Left colon (tissue), 2 donors: ENCODE measurements around the gene ATG2A. TPM values are rescaled to one million over a fixed set of nuclear protein-coding genes. Genes with fewer than 3 reads are reported as not detected.

Experiments used
- ATAC-seq: fragments of 200-7000 bp; cut with Tn5 transposase; one replicate; pipeline ENCODE4 v1.9.1; 2020; ENCODE audit warnings: mild to moderate bottlenecking, moderate library complexity
- DNase-seq, 2 donors: peaks; one replicate each; pipeline ENCODE4 v3.0.0-alpha.2; 2020
- intact Hi-C, 2 donors: fragments of 100-400 bp; cut with DNase I in 1 of 2; cut with micrococcal nuclease in 1 of 2; formaldehyde crosslinking; loops; one replicate each; pipeline versions ENCODE4 v1.11.2 to v1.14.0; 2022; cut with DNase I, micrococcal nuclease
- total RNA-seq, 2 donors: library from RNA; stranded (reverse); fragmentation: NEBNext Ultra II Directional; extraction: Animal tissue kit (Norgen Biotek cat#: 25700); gene quantifications; one replicate each; pipeline ENCODE4 v1.2.1, GENCODE V29; 2021
- donor health status: DM: no; HTN: no; CAD: no.
- donor health status: DM: yes; HTN: yes; CAD: no.

ATG2A gene
- total RNA-seq, 2 donors from 2014 or later, result 25.3 to 43.4 TPM

- intact Hi-C loops, result loop anchor here in 1 of 2 donors (5.0 kb wide), 1 partner anchor 45 kb away; no protein-coding TSS in a partner anchor
- ATAC-seq (no peak), DNase-seq (no peak)
These were observed 24.6 kb downstream of the ATG2A start for GRCh38 chr11:64892411-64892831.

- ATAC-seq (no peak), DNase-seq (no peak)
- intact Hi-C loops, result loop anchor here in 1 of 2 donors (5.0 kb wide), 1 partner anchor 45 kb away; no protein-coding TSS in a partner anchor
These were observed 25.1 kb downstream of the ATG2A start for GRCh38 chr11:64891880-64892279.

- peak; percentile 87 to 92 for DNase-seq
- intact Hi-C loops, result loop anchor here in 1 of 2 donors (5.0 kb wide), 1 partner anchor 44 kb away; no protein-coding TSS in a partner anchor
- ATAC-seq, result peak; percentile 37
These were observed 25.7 kb downstream of the ATG2A start for GRCh38 chr11:64891215-64891848.

- intact Hi-C loops, result loop anchor here in 1 of 2 donors (5.0 kb wide), 1 partner anchor 43 kb away; no protein-coding TSS in a partner anchor
- DNase-seq (peak in 1 of 2 donors; percentile 32), ATAC-seq (no peak)
These were observed 26.5 kb downstream of the ATG2A start for GRCh38 chr11:64890522-64890939.

- intact Hi-C loops, result no loop called here
- ATAC-seq (peak; percentile 36), DNase-seq (peak; percentile 71 to 88)
These were observed 28.1 kb downstream of the ATG2A start for GRCh38 chr11:64888729-64889511.

DNA sequence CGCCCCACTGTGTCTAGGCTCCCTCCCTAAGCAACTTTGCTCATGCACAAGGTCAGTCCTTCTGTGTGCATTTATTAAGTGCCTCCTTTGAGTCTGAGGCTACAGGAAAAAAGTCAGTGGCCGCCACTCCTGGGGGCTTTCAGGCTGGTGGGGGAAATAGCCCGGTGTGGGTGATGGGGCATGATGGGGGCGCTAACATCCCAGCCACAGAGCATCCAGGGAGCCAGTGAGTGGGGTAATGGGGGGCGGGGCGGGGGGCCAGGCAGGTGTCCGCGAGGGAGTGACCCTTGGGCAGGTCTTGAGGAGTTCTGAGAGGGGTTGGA, 28.6 kb downstream of the ATG2A start:
- intact Hi-C loops, result no loop called here
- no peak for DNase-seq
- ATAC-seq, result no peak

DNA sequence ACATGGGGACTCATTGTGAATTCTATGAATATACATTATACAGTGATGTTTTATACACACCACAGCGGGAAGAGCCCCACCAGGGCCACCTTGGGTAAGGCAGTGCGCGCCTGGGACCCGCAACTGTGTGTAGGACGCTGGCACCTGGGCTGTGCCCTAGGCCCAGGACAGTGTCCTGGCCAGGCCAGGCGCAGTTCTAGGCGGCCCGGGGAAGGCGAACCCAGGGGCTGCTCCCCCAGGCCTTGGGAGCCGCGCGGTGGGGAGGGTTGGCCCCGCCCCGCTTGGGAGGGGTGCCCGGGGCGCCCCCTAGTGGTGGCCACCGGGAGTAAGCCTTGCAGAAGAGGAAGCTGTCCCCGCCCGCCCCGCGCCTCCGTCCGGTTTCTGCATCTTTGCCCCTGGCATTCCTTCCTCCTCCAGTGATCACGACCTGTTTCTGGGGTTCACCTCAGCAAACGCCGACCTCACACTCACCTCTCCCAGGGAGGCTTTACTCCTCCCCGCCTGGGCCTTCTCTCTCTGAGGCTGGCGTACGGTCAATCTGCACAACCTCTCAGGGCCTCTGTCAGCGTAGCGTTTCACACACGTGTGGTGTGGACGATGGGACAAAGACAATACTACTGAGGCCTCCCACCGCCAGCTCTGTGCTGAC, 29.1 kb downstream of the ATG2A start:
- DNase-seq (peak; percentile 84 to 91), ATAC-seq (peak; percentile 43)
- intact Hi-C loops, result loop anchor here in 1 of 2 donors (2.0 kb wide), 1 partner anchor 39 kb away; no protein-coding TSS in a partner anchor

GRCh38 chr11:64887234-64887756, 29.7 kb downstream of the ATG2A start:
- DNase-seq (no peak), ATAC-seq (no peak)
- intact Hi-C loops, result loop anchor here in 1 of 2 donors (2.0 kb wide), 1 partner anchor 38 kb away; no protein-coding TSS in a partner anchor

GRCh38 chr11:64885367-64886286, 31.4 kb downstream of the ATG2A start:
- intact Hi-C loops, result loop anchor here in 1 of 2 donors (2.0 kb wide), 1 partner anchor 37 kb away; no protein-coding TSS in a partner anchor
- DNase-seq (no peak), ATAC-seq (peak; percentile 7)

DNA sequence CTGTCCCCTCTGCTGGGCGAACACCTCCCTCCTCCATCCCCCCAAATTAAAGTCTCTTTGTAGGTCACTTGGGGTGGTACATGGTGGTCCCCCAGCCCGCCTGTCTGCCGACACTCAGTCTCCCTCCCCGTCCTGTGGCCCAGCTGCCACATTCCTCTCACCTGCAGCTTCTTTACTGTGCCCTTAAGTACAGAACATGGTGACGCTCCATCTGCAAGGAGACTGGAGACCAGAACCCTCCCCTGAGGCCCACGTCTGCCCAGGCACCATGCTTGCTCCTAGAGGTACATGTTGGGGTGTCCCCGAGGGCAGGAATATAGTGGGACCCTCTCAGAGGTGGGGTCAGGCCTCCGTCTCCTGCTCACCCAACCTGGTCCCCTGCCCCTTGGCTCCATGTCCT, 33.0 kb downstream of the ATG2A start:
- DNase-seq (no peak), ATAC-seq (no peak)
- intact Hi-C loops, result no loop called here

DNA sequence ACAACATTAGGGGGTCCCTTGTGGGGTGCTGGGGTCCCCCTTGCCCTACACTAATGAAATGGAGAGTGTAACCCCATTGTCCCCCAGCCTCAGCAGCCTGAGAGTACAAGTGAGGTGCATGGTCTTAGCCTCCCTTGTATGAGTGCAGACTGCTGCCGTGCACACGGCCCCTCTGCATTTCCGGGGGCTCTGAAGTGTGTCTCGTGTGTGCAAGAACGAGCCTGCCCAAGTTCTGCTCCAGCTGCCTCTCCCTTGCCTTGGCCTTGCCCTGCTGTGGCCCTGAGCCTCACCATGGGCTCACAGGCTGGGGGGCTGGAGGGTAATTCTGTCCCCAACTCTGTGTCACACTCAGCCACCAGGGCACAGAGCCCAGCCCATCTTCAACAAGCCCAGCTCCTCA, 33.4 kb downstream of the ATG2A start:
- ATAC-seq (no peak), DNase-seq (no peak)
- intact Hi-C loops, result no loop called here

GRCh38 chr11:64882243-64882642, 34.8 kb downstream of the ATG2A start:
- ATAC-seq (no peak), DNase-seq (no peak)
- intact Hi-C loops, result no loop called here

DNA sequence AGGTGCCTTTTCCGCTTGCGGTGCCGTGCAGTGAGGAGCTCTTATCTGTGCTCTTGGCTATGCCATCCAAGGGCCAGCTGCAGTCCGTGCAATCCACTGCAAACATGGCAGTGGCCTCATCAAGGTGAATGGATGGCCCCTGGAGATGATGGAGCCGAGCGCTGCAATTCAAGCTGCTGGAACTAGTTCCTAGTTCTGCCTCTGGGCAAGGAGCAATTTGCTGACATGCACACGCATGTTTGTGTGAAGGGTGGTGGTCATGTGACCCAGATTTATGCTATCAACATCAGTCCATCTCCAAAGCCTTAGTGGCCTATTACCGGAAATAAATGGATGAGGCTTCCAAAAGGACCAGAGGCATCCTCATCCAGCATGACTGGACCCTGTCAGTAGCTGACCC, 35.5 kb downstream of the ATG2A start:
- DNase-seq (no peak), ATAC-seq (no peak)
- intact Hi-C loops, result no loop called here

GRCh38 chr11:64880240-64881001, 36.6 kb downstream of the ATG2A start:
- no peak for DNase-seq
- intact Hi-C loops, result no loop called here

DNA sequence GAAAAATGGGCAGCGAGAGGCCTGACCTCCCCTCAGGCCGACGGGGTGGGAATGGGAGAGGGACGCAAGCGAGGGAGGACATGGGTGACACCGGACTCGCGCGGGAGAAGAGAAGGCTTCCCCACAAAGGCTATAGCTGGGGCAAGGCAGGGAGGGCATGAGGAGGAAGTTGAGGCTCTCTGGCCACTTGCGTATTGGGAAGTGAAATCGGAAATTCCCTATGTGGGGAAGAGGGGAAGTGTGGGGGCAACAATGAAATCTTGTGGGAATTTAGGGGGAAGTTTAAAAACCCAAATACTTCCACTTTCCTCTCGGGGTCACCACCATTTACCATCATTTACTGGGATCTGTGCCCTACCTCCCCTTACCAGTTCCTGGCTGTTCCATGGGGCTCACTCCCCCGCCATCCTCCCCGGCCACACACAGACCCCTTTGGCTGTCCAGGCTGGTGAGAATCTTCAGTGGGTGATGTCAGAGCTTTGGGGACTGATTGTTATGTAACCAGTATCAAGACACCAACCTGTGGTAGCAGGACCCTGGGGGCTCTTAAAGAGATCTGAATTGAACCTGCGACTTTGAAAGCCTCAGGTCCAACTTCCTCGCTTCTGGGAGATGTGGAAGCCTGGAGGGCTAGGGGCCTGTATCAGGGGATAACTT, 37.6 kb downstream of the ATG2A start:
- intact Hi-C loops, result no loop called here
- peak in 1 of 2 donors; percentile 57 for DNase-seq
- ATAC-seq, result peak; percentile 15

More at GRCh38 chr11:64880240-64881001, 36.6 kb downstream of the ATG2A start:
- no peak for ATAC-seq

DNA sequence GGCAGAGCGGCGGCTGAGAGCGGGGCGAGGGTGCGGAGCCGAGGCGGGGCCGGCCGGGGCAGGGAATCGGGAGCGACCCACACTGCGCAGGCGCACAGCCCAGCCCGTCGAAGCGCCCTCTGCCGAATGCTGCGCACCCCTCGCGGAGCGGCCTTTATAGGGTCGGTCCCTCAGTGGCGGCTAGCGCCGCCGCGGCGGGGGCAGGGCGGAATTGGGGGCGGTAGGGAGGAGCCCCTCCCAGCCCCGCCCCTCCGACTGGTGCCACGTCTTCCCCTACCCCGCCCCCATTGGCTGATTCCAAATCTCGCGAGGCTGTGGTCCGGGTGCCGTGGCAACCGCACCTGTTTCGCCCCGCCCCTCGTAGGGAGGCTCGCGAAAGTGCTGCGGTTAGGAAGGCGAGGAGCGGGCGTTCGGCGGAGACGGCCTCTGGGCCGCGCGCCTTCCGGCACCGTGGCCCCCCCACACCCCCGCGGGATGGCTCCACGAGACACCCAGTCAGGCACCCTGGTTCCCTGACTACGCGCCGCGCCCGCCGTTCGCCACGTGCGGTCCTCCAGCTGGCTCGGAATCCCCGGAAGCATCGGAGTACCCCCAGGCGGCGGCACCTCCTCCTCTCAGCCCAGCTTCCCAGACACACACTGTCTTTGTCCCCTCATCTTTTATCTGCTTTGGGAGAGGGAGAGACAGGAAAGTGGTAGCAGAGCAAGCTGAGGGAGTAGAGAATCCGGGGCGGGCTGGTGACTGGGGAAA, 38.3 kb downstream of the ATG2A start, which contains the start of gene EHD1:
Gene EHD1, minus strand, starts transcription at position 128 of the 750 bp plus-strand sequence. CDS start 157 bp downstream, outside the sequence.
- ATAC-seq, result peak; percentile 80
- intact Hi-C loops, result no loop called here
- peak; percentile 98 to 99 for DNase-seq
